ENCODE results near the gene KIR3DL1.
"Not testable (repeated sequence)": the region's sequence is repeated elsewhere in the genome, so short reads cannot be mapped to it uniquely, and the experiment has no call there.

Gene KIR3DL1

DNA sequence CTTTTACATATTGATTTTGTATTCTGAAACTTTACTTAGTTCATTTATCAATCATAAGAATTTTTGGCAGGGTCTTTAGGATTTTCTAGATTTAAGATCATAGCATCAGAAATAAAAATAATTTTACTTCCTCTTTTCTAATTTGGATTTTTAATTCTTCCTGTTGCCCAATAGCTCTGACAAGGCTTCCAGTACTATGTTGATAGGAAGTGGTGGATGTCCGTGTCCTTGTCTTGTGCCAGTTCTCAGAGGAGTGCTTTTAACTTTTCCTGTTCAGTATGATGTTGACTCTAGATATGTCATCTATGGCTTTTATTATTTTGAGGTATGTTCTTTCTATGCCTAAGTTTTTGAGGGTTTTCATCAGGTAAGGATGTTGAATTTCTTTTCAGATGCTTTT, 20.5 kb upstream of the KIR3DL1 start:
- Mint-ChIP-seq H3K4me1 (ENCODE audit: low read depth) (peaks cover 12% of the 10 kb centered on the region), H3K27me3 (peaks cover 14% of the 10 kb centered on the region), H3K4me3 (no peak overlapping the region), H3K9me3 (ENCODE audit: low read depth) (peaks cover 5% of the 10 kb centered on the region), H3K27ac (no peak overlapping the region), H3K36me3 (no peaks in the 10 kb centered on the region)

DNA sequence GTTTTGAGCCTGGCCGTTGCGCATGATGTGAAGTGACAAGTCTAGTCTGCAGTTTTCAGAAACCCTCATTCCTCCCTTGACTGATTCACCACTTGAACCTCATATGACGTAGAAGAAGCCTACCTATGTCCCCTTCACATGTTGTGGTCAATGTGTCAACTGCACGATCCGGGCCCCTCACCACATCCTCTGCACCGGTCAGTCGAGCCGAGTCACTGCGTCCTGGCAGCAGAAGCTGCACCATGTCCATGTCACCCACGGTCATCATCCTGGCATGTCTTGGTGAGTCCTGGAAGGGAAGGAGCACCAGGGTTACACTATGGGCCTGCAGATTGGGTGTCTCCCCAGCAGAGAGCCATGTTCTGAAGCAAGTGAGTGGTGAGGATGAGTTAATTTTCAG, 12.9 kb upstream of the KIR3DL1 start, which contains the start of gene KIR2DL4:
TSS of gene KIR2DL4 (plus strand) at position 201 of the 400 bp plus-strand sequence. CDS start at position 243, 42 bp downstream.
- H3K27ac Mint-ChIP-seq: no peak within 1 kb of the TSS
- H3K4me1 Mint-ChIP-seq (ENCODE audit: low read depth): no peaks in the 10 kb centered on the region

DNA sequence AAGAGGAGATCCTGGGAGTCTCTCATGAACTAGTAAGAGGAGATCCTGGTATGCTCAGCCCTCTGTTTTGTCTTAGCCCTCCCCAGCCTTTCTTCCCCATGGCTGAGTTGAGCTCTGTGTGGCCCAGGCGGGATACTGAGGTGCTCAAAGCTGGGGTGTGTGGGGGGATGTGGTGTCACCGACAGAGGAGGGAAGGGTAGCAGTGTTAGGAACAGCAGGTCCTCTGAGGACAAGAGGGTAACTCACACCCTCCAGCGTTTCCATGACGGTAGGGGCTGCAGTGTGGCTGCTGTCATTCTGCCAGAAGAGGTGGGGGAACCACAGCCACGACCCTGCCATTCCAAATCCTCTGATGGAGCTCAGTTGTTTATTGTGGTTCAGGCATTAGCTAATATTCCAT, 12.2 kb upstream of the KIR3DL1 start:
- Mint-ChIP-seq H3K9me3 (ENCODE audit: low read depth) (peaks cover 5% of the 10 kb centered on the region), H3K4me3 (no peak overlapping the region), H3K27ac (no peak overlapping the region), H3K27me3 (peaks cover 22% of the 10 kb centered on the region), H3K4me1 (ENCODE audit: low read depth) (no peaks in the 10 kb centered on the region), H3K36me3 (no peaks in the 10 kb centered on the region)

More for the DNA sequence above, 12.9 kb upstream of the KIR3DL1 start, which contains the start of gene KIR2DL4:
- Mint-ChIP-seq H3K36me3 (no peaks in the 10 kb centered on the region), H3K27me3 (peaks cover 25% of the 10 kb centered on the region), H3K9me3 (ENCODE audit: low read depth) (peaks cover 5% of the 10 kb centered on the region), H3K4me3 (no peak within 1 kb of the TSS)

- Mint-ChIP-seq H3K4me3 (no peak overlapping the region), H3K9me3 (ENCODE audit: low read depth) (peaks cover under 1% of the 10 kb centered on the region), H3K4me1 (ENCODE audit: low read depth) (no peaks in the 10 kb centered on the region), H3K27me3 (peaks cover 19% of the 10 kb centered on the region), H3K27ac (no peak overlapping the region), H3K36me3 (no peaks in the 10 kb centered on the region)
Measured at GRCh38 chr19:54804571-54804970, 11.7 kb upstream of the KIR3DL1 start.

DNA sequence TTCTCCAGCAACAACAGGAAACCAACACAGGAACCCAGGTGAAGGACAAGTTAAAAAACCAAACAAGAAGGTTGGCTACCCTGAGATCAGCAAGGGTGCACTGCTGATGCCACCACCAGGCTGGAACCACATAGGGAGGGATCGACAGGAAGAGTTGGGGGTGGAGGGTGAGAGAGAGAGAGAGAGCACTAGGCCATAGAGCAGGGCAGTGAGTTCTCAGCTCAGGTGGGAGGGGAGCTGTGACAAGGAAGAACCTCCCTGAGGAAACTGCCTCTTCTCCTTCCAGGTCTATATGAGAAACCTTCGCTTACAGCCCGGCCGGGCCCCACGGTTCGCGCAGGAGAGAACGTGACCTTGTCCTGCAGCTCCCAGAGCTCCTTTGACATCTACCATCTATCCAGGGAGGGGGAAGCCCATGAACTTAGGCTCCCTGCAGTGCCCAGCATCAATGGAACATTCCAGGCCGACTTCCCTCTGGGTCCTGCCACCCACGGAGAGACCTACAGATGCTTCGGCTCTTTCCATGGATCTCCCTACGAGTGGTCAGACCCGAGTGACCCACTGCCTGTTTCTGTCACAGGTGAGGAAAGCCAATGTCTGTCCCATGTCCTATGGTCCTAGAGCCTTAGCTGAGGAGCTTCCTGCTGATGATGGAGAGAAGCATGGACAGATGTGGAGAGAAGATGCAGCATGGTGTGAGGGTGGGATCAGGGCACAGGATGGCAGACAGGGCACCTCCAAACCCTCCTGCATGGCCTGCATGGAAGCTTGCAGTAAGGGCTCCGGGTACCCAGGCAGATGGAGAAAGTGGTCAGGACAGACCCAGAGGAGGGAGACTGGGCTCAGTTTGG, 10.4 kb upstream of the KIR3DL1 start:
- no peaks in the 10 kb centered on the region for H3K4me1 Mint-ChIP-seq (ENCODE audit: low read depth)
- no peak overlapping the region for H3K4me3 Mint-ChIP-seq
- peaks cover 20% of the 10 kb centered on the region for H3K27me3 Mint-ChIP-seq
- peaks cover 4% of the 10 kb centered on the region for H3K9me3 Mint-ChIP-seq (ENCODE audit: low read depth)
- no peak overlapping the region for H3K27ac Mint-ChIP-seq
- no peaks in the 10 kb centered on the region for H3K36me3 Mint-ChIP-seq

- H3K27ac Mint-ChIP-seq: no peak overlapping the region
- no peak overlapping the region for H3K4me3 Mint-ChIP-seq
- H3K36me3 Mint-ChIP-seq: no peaks in the 10 kb centered on the region
- H3K4me1 Mint-ChIP-seq (ENCODE audit: low read depth): no peaks in the 10 kb centered on the region
- peaks cover 4% of the 10 kb centered on the region for H3K9me3 Mint-ChIP-seq (ENCODE audit: low read depth)
- H3K27me3 Mint-ChIP-seq: peaks cover 18% of the 10 kb centered on the region
Measured at GRCh38 chr19:54806516-54806838, 9.8 kb upstream of the KIR3DL1 start.

- H3K27ac Mint-ChIP-seq; H3K4me3 Mint-ChIP-seq; H3K4me1 Mint-ChIP-seq (ENCODE audit: low read depth); H3K36me3 Mint-ChIP-seq; H3K9me3 Mint-ChIP-seq (ENCODE audit: low read depth): not testable (repeated sequence)
- H3K27me3 Mint-ChIP-seq: peaks cover 10% of the 10 kb centered on the region
Measured at GRCh38 chr19:54814571-54814970, 1.7 kb upstream of the KIR3DL1 start.

DNA sequence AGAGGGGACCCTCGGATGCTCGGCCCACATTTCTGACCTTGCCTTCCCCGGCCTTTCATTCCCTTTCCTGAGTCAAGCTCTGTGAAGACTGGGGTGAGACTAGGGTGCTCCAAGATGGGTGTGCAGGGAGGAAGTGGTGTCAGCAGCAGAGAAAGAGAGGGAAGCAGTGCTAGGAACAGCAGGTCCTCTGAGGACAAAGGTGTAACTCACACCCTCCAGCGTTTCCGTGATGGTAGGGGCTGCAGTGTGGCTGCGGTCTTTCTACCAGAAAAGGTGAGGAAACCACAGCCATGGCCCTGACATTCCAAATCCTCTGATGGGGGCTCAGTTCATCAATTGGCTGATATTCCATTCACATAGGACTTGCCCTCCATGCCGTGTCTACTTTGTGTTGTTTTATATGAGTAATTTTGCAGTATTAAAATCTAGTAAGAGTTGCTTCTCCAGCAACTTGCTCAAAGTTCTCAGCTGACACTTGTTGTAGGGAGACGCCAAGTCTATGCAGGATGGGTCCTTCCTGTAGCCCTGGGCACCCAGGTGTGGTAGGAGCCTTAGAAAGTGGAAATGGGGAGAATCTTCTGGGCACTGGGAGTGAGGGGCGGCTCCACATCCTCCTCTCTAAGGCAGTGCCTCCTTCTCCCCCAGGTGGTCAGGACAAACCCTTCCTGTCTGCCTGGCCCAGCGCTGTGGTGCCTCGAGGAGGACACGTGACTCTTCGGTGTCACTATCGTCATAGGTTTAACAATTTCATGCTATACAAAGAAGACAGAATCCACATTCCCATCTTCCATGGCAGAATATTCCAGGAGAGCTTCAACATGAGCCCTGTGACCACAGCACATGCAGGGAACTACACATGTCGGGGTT, 1.6 kb downstream of the KIR3DL1 start:
- no peak overlapping the region for H3K4me3 Mint-ChIP-seq
- no peaks in the 10 kb centered on the region for H3K4me1 Mint-ChIP-seq (ENCODE audit: low read depth)
- H3K36me3 Mint-ChIP-seq: no peaks in the 10 kb centered on the region
- H3K9me3 Mint-ChIP-seq (ENCODE audit: low read depth): no peaks in the 10 kb centered on the region
- peaks cover 11% of the 10 kb centered on the region for H3K27me3 Mint-ChIP-seq
- H3K27ac Mint-ChIP-seq: no peak overlapping the region

GRCh38 chr19:54824416-54824815, 8.1 kb downstream of the KIR3DL1 start:
- not testable (repeated sequence) for H3K36me3 Mint-ChIP-seq; H3K4me3 Mint-ChIP-seq; H3K9me3 Mint-ChIP-seq (ENCODE audit: low read depth); H3K4me1 Mint-ChIP-seq (ENCODE audit: low read depth); H3K27ac Mint-ChIP-seq; H3K27me3 Mint-ChIP-seq

GRCh38 chr19:54825326-54825725, 9.1 kb downstream of the KIR3DL1 start:
- not testable (repeated sequence) for H3K36me3 Mint-ChIP-seq; H3K4me3 Mint-ChIP-seq; H3K9me3 Mint-ChIP-seq (ENCODE audit: low read depth); H3K27ac Mint-ChIP-seq; H3K27me3 Mint-ChIP-seq; H3K4me1 Mint-ChIP-seq (ENCODE audit: low read depth)

- not testable (repeated sequence) for H3K27me3 Mint-ChIP-seq; H3K9me3 Mint-ChIP-seq (ENCODE audit: low read depth); H3K27ac Mint-ChIP-seq; H3K4me3 Mint-ChIP-seq; H3K4me1 Mint-ChIP-seq (ENCODE audit: low read depth); H3K36me3 Mint-ChIP-seq
Measured at GRCh38 chr19:54828064-54828463, 11.8 kb downstream of the KIR3DL1 start.

DNA sequence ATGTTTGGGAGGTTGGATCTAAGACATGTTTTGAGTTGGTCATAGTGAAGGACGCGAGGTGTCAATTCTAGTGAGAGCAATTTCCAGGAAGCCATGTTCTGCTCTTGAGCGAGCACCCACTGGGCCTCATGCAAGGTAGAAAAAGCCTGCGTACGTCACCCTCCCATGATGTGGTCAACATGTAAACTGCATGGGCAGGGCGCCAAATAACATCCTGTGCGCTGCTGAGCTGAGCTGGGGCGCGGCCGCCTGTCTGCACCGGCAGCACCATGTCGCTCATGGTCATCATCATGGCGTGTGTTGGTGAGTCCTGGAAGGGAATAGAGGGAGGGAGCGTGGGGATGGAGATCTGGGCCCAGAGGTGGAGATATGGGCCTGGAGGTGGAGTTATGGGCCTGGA, 16.2 kb downstream of the KIR3DL1 start, which contains the start of gene KIR2DS4:
TSS of gene KIR2DS4 (plus strand) at position 181 of the 400 bp plus-strand sequence.
- H3K4me3 Mint-ChIP-seq; H3K27me3 Mint-ChIP-seq; H3K9me3 Mint-ChIP-seq (ENCODE audit: low read depth); H3K36me3 Mint-ChIP-seq; H3K4me1 Mint-ChIP-seq (ENCODE audit: low read depth); H3K27ac Mint-ChIP-seq: not testable (repeated sequence)

- H3K4me1 Mint-ChIP-seq (ENCODE audit: low read depth): not testable (repeated sequence)
Measured at GRCh38 chr19:54835126-54835525, 18.9 kb downstream of the KIR3DL1 start.

DNA sequence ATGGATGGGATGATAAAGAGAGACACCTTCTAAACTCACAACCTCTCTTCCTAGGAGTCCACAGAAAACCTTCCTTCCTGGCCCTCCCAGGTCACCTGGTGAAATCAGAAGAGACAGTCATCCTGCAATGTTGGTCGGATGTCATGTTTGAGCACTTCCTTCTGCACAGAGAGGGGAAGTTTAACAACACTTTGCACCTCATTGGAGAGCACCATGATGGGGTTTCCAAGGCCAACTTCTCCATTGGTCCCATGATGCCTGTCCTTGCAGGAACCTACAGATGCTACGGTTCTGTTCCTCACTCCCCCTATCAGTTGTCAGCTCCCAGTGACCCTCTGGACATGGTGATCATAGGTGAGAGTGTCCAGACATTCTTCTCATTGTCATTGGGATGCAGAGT, 21.3 kb downstream of the KIR3DL1 start:
- H3K27ac Mint-ChIP-seq: not testable (repeated sequence)

More at GRCh38 chr19:54835126-54835525, 18.9 kb downstream of the KIR3DL1 start:
- not testable (repeated sequence) for H3K27ac Mint-ChIP-seq; H3K36me3 Mint-ChIP-seq; H3K4me3 Mint-ChIP-seq; H3K27me3 Mint-ChIP-seq; H3K9me3 Mint-ChIP-seq (ENCODE audit: low read depth)

GRCh38 chr19:54843171-54843570, 26.9 kb downstream of the KIR3DL1 start:
- not testable (repeated sequence) for H3K9me3 Mint-ChIP-seq (ENCODE audit: low read depth); H3K36me3 Mint-ChIP-seq; H3K4me1 Mint-ChIP-seq (ENCODE audit: low read depth); H3K4me3 Mint-ChIP-seq; H3K27ac Mint-ChIP-seq
- H3K27me3 Mint-ChIP-seq: peaks cover 11% of the 10 kb centered on the region

More for the DNA sequence above, 21.3 kb downstream of the KIR3DL1 start:
- H3K27me3 Mint-ChIP-seq; H3K4me3 Mint-ChIP-seq; H3K36me3 Mint-ChIP-seq; H3K4me1 Mint-ChIP-seq (ENCODE audit: low read depth); H3K9me3 Mint-ChIP-seq (ENCODE audit: low read depth): not testable (repeated sequence)

Measured in activated naive CD8-positive, alpha-beta T cell (primary cell).